ENCODE results near the gene CRYM. TPM values are rescaled to one million over a fixed set of nuclear protein-coding genes. Genes with fewer than 3 reads are reported as not detected.
"Not testable (repeated sequence)": the region's sequence is repeated elsewhere in the genome, so short reads cannot be mapped to it uniquely, and the experiment has no call there.

The CRYM gene
- total RNA-seq, 1 donor from 2014 or later = 4.6 TPM

DNA sequence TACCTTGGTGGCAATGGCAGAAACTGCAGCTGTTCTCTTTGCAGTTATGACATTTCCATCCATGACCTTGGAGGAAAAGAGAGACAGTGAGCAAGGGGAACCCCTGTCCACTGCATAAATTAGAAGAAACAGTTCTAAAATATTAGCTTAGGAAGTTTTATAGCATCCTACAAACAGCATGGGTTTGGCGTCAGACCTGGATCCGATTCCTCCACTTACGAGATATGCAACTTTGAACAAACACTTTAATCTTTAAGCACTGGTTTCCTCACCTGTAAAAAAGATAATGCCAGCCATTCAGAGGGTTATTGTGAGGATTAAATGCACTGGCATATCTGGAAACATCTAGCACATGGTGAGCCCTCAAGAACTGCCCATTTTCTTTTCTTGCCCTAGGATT, 2.6 kb downstream of the CRYM start:
- no peaks in the 10 kb centered on the region for H3K9me3 Mint-ChIP-seq
- no peak overlapping the region for H3K4me3 Mint-ChIP-seq
- H3K4me1 Mint-ChIP-seq = peaks cover 3% of the 10 kb centered on the region
- H3K27ac Mint-ChIP-seq = no peak overlapping the region
- TF ChIP-seq CTCF (IDR thresholded peaks at IDR 0.05; ENCODE audit: unreplicated experiment) = no peak
- peaks cover 72% of the 10 kb centered on the region for H3K27me3 Mint-ChIP-seq (ENCODE audit: low read depth)
- no peak for DNase-seq (ENCODE audit: low spot score in 2 of 2, unreplicated experiment in 2 of 2)
- H3K36me3 Mint-ChIP-seq = no peaks in the 10 kb centered on the region

DNA sequence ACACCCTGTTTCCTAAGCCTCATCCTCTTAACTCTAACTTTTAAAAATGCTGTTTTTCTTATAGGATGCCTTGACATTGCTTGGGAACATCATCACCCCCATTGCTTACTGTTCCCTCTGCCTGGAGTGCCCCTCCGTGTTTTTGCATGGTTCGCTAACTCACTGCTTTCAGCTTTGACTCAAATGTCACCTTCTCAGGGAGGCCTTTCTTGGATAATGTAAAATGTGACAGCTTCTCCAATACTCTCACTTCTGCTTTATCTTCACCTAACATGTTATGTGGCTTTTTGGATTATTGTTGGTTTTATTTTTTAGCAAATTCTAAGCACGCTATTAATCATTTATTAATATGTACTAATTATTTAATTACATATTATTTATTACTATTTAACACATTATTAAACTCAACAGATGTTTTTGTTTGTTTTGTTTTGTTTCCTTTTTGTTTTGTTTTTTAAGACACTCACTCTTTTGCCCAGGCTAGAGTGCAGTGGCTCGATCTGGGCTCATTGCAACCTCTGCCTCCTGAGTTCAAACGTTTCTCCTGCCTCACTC, 3.8 kb downstream of the CRYM start:
- no peak overlapping the region for H3K4me3 Mint-ChIP-seq
- peaks cover 3% of the 10 kb centered on the region for H3K4me1 Mint-ChIP-seq
- no peaks in the 10 kb centered on the region for H3K36me3 Mint-ChIP-seq
- peaks cover 64% of the 10 kb centered on the region for H3K27me3 Mint-ChIP-seq (ENCODE audit: low read depth)
- no peak for TF ChIP-seq CTCF (IDR thresholded peaks at IDR 0.05; ENCODE audit: unreplicated experiment)
- no peak overlapping the region for H3K27ac Mint-ChIP-seq
- DNase-seq (ENCODE audit: low spot score in 2 of 2, unreplicated experiment in 2 of 2) = no peak
- no peaks in the 10 kb centered on the region for H3K9me3 Mint-ChIP-seq

- H3K4me1 Mint-ChIP-seq; DNase-seq (ENCODE audit: low spot score in 2 of 2, unreplicated experiment in 2 of 2); H3K4me3 Mint-ChIP-seq; H3K9me3 Mint-ChIP-seq; H3K36me3 Mint-ChIP-seq; H3K27ac Mint-ChIP-seq: not testable (repeated sequence)
- H3K27me3 Mint-ChIP-seq (ENCODE audit: low read depth) = peaks cover 49% of the 10 kb centered on the region
These were observed 5.3 kb downstream of the CRYM start for GRCh38 chr16:21272763-21273162.

DNA sequence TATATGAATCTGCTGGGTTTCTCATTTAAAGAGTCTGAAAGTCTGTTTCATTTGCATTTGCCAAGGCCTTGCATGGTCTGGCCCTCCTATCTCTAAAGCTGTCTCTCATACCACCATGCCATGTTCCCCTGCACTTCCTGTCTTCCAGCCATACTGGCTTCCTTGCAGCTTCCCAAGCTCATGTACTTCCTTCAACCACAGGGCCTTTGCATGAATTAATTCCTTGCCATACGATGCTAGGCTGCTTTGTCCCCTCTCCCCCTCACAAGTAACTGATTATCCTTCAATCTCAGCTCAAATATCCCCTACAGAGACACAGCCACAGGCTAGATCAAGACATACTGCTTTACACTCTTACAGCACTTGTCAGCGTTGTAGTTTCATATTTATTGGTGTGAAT, 5.8 kb downstream of the CRYM start:
- Mint-ChIP-seq H3K27me3 (ENCODE audit: low read depth) (peaks cover 44% of the 10 kb centered on the region), H3K4me1 (no peaks in the 10 kb centered on the region), H3K27ac (no peak overlapping the region), H3K9me3 (no peaks in the 10 kb centered on the region), H3K4me3 (no peak overlapping the region), H3K36me3 (no peaks in the 10 kb centered on the region)
- no peak for DNase-seq (ENCODE audit: low spot score in 2 of 2, unreplicated experiment in 2 of 2)
- no peak for TF ChIP-seq CTCF (IDR thresholded peaks at IDR 0.05; ENCODE audit: unreplicated experiment)

- Mint-ChIP-seq H3K4me3 (no peak overlapping the region), H3K9me3 (no peaks in the 10 kb centered on the region), H3K4me1 (peaks cover 10% of the 10 kb centered on the region), H3K27ac (no peak overlapping the region), H3K27me3 (ENCODE audit: low read depth) (peaks cover 7% of the 10 kb centered on the region), H3K36me3 (no peaks in the 10 kb centered on the region)
- no peak for DNase-seq (ENCODE audit: low spot score in 2 of 2, unreplicated experiment in 2 of 2)
- no peak for TF ChIP-seq CTCF (IDR thresholded peaks at IDR 0.05; ENCODE audit: unreplicated experiment)
These were observed 9.9 kb downstream of the CRYM start for GRCh38 chr16:21268236-21268635.

- Mint-ChIP-seq H3K9me3 (no peaks in the 10 kb centered on the region), H3K27ac (no peak overlapping the region), H3K36me3 (no peaks in the 10 kb centered on the region), H3K27me3 (ENCODE audit: low read depth) (peaks cover 3% of the 10 kb centered on the region), H3K4me1 (peaks cover 10% of the 10 kb centered on the region), H3K4me3 (no peak overlapping the region)
- DNase-seq (ENCODE audit: low spot score in 2 of 2, unreplicated experiment in 2 of 2) = no peak
- no peak for TF ChIP-seq CTCF (IDR thresholded peaks at IDR 0.05; ENCODE audit: unreplicated experiment)
These were observed 10.8 kb downstream of the CRYM start for GRCh38 chr16:21267298-21267697.
